ENCODE results near the gene HELZ2.
A peak's percentile ranks its signal among the peaks of the same experiment; 100 is the strongest.

HELZ2 gene

DNA sequence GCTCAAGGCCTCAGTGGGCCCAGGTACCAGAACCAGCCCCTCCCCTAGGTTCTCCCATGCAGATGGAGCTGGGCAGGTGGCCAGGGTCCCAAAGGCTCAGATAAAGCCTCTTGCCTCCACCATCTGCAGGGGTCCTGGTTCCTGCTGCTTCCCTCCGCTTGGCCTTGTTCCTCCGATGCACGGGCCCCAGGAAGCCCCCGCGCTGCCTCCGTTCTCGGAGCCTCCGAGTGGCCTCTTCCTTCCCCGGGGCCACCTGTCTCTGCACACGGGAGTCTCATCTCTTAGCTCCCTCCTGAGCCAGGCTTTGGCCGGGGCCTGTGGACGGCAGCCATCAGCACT, 35.0 kb downstream of the HELZ2 start:
- no peak for DNase-seq (ENCODE audit: low read depth, low spot score)

DNA sequence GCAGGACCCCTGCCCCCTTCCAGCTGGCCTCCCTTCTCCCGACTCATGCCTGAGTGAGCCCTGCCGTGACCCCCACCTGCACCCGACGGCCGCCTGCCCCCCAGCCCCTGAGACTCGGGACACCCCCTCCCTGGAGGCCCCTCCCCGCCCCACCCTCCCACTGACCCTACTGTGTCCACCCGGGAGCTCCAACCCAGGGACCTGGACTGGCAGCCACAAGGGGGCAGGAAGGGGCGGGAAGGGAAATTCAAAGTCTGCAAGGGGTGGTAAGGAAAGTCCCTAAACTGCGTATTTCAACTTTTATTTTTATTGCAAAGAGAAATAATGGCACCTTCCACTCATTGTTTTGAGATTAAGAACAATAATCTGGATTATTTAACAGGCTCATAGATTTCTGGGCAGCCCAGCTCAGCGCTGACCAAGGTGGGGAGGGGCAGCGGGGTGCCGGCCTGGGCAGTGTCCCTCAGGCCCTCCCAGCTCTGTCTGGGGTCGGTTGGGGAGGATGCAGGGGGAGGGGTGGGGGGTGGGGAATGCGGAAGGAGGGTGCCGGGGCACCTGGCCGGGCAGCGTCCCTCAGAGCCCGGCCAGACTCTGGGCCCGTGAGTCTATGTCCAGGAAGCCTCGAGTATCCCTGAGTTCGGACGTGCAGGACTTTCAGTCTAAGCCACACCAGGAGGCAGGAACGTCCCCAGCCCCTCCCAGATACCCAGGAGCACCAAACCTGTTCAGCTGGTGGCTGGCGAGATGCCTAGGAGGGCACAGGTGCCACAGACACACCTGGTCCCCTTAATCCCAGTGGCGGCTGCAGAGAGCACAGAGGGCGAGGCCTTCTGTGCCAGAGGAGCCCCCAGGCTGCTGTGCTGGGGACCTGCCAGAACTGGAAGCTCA, 35.6 kb downstream of the HELZ2 start:
- DNase-seq (ENCODE audit: low read depth, low spot score) = no peak

DNA sequence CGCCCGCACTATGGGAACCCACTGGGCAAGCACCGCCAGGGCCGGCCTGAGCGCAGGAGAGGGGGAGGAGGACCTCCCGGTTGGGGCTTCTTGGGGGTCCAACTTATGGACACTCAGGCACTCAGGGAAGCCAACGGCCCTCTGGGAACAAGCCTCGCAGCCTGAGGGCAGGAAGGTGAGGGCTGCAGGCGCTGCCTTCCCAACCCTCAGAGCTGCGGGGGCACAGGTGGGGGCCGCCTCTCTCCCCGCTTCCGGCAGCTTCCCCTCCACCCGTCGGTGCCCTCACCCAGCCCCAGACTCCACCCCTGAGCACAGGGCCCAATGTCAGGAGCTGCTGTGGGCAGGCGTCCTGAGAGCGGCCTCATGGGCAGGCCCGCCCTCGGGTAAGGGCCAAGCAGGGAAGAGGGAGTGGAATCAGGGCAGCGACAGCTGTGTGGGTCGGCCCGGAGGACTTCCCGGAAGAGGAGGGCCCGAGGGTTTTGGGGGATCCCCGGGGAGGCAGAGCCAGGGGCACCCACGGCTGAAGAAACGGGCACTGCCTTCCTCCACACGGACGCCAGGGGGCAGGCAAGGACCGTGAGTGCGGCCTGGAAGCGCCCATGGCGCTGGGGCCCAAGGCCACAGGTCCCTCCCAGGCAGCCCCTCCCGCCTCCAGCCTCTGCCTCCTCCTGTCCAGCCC, 36.4 kb downstream of the HELZ2 start:
- DNase-seq (ENCODE audit: low read depth, low spot score) = peak; percentile 87

DNA sequence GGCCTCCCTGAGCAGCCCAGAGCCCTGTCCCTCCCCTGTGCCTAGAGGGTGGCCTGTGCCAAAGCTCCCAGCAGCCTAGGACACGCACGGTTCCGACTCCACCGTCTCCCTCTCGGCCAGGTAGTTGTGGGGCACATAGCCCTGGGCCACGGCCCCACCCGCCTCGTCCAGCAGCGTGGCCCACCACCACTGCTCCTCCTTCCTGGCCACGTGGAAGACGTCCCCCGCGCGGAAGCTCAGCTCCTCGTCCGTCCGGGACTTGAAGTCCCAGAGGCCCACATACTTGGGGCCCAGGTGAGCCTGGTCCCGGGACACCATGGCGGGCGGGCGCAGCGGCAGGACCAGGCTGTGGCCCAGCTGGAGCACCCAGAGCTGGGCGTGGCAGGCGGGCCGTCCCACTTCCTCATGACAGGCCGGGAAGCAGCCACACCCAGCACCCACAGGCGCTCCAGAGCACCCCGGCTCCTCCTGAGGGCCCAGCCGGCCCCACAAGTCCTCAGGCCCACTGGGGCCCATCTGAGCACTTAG, 37.0 kb downstream of the HELZ2 start, which contains the start of gene PTK6:
Gene PTK6, minus strand, starts transcription at position 380 of the 528 bp plus-strand sequence. Its CDS starts 62 bp downstream, at position 318.
- DNase-seq (ENCODE audit: low read depth, low spot score) = no peak

DNA sequence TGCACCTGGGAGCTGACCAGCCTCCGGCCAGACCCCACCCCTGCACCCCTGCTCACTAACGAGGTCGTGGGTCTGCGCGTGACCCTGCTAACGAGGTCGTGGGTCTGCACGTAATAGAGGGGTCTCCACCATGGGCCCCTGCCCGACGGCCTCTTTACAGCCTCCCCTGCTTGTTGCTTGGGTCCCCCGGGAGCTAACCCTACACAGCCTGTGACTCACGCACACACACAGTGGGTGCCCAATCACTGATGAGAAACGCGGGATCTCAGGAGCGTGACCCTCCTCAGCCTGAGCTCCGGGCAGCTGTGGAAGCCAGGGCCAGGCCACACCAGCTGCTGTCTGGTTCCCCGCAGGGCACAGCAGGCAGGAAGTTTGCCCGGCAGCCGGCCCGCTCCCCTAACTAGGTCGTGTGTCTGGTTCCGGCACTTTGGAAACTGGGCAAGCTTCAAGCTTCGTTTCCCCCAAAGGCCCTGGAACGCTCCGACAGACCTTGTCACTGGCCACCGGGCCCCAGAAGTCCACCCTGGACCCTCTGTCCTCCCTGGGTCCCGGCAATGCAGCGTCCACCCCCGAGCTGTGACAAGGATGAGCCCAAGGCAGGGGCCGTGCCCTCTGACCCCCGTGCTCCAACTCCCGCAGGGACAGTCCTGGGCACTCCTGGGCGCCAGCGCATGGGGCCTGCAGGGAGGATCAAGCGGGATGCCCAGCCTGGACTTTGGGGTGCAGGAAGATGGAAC, 37.6 kb downstream of the HELZ2 start:
- no peak for DNase-seq (ENCODE audit: low read depth, low spot score)

DNA sequence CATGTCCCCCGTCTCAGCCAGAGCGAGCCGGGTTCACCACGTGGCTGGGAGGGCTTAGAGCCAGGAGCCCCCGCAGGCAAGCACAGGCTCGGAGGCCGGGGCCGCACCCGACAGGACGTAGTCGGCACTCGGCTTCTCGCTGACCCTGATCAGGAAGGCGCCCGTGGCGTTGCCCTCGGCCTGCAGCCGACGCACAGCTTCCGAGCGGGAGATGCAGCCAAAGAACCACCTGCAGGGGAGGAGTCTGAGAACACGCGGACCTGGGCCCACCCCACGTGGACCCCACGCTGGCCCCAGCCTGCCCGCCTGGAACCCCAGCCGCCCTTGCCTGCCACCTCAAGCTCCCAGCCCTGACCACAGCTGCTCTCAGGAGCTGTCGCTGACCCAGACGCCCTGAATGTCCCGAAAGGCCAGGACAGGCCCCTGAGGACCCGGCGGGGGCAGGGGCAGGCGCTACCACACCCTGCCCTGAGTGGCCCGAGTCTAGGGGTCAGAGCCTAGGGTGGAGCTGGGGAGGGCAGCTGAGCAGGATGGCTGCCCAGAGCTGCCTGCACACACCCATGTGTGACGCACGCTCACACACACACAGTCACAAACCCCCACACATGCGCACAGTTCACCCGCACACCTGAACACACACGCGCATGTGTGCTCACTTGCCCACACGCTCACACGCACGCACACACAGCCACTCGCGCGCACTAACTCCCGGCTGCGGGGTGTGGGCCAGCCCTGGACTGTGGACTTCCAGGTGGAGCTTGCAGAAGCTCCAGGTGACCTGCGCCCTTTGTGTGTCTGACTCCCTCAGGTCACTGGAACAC, 39.0 kb downstream of the HELZ2 start:
- no peak for DNase-seq (ENCODE audit: low read depth, low spot score)

DNA sequence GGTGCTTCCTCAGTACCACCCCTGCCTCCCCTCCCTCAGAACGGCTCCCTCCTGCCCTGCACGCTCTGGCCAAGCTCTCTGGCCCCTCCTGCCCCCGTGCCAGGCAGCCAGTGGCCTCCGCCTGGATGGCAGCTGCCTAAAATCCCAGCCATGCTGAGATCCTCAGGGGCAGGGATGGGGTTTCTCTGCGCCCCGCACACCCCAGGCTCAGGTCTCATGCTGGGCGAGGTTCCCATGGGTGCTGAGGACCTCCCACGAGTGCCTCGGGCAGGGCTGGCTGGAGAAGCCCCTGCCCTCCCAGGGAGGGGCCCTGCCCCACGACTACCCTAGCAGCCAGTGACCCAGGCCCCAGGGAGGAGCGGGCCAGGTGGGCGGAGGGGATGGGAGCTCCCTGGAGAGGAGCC, 39.6 kb downstream of the HELZ2 start:
- no peak for DNase-seq (ENCODE audit: low read depth, low spot score)

DNA sequence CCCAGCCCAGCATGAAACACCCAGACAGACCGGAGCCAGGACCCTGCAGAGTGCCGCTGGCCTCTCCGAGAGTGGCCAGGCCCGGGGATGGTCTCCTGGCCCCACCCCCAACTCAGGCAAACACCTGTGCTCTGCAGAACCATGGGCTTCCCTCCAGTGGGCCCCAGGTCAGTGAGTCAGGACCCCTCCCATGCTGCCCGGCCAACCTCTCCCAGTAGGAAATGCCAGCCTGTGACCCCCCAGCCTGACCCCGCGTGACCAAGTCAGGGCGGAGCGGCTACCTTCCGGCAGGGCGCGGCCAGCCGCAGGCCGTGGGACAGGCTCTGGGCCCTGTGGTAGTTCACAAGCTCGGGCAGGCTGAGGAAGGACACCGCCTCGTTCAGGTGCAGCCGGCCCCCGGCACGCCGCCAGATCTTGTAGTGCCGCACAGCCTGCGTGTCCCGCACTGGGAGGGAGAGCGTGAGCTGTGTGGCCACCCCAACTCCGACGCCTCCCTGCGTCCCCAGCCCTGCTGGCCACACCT, 40.1 kb downstream of the HELZ2 start:
- no peak for DNase-seq (ENCODE audit: low read depth, low spot score)

DNA sequence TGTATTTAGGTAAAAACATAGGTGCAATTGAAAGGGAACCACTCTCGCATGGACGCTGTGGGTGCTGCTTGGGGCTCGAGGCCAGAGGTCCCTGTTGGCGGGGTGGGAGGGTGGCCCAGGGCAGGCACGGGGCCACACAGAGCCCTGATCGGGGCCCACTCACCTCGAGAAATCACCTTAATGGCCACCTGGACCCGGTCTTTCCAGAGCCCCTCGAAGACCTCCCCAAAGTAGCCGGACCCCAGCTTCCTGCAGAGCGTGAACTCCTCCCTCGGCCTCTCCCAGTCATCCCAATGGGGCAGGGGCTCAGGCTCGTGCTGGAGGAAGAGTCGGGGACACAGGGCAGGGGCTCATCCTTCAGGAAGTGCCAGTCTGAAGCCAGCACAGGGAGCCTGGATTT, 40.7 kb downstream of the HELZ2 start:
- no peak for DNase-seq (ENCODE audit: low read depth, low spot score)

DNA sequence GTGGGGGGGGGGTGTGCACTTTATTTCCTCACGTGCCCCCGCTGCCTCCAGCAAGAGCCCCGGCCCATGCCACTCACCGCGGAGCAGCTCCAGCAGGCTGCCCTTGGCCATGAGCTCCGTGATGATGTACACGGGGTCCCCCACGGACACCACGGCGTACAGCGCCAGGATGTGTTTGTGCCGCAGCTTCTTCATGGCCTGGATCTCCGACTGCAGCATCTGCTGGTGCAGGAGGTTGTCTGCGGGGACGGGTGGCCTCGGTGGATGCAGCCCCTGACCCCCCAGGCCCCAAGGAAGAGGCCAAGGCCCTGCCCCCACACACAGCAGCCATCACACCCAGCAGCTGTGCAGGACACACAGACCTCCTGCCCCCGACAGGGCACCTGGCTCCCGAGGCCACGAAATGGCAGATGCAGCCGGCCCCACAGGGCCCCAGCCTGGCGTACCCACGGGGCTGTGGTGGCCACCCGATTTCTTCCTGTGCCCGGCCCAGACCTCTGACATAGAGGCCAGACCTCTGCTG, 41.5 kb downstream of the HELZ2 start:
- DNase-seq (ENCODE audit: low read depth, low spot score) = no peak

DNA sequence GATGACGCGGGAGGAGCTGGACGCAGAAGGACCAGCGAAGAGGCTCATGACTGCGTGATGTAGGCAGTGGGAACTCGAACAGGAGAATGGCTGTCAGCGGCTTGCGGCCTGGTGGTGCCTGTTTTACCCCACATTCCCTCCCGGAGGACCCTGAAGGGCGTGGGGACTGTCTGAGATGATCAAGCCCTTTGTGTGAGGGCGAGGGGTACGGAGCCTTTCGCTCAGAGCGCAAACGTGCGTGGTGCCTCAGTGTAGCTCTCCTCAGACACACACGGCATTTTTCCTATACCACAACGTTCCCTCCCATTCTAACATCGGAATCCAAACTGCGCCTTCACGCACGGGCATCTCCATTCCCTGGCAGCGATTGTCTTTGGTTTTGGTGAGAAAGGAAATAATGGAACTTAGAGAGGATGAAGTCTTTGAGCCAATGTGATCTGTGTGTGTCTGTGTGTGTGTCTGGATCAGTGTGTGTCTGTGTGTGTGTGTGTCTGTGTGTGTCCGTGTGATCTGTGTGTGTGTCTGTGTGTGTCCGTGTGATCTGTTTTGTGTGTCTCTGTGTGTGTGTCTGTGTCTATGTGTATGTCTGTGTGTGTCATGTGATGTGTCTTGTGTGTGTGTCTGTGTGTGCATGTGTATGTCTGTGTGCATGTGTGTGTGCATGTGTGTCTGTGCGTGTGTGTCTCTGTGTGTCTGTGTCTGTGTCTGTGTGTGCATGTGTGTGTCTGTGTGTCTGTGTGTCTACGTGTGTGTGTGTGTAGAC, 42.2 kb downstream of the HELZ2 start:
- DNase-seq (ENCODE audit: low read depth, low spot score) = peak; percentile 5

DNA sequence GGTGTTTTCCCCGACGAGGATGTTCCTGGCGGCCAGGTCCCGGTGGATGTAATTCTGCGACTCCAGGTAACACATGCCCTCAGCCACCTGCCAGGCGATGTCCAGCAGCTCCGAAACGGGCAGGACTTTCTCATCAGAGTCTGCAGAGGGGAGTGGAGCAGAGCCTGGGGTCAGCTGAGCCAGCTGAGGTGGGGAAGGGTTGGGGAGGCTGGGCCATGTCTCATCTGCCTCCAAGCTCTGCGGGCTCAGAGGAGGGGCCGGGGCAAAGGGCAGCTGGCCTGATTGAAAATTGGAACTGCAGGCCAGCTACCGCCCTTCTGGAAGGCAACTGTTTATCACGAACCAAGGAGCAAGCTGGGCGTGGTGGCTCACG, 43.3 kb downstream of the HELZ2 start:
- peak; percentile 1 for DNase-seq (ENCODE audit: low read depth, low spot score)

DNA sequence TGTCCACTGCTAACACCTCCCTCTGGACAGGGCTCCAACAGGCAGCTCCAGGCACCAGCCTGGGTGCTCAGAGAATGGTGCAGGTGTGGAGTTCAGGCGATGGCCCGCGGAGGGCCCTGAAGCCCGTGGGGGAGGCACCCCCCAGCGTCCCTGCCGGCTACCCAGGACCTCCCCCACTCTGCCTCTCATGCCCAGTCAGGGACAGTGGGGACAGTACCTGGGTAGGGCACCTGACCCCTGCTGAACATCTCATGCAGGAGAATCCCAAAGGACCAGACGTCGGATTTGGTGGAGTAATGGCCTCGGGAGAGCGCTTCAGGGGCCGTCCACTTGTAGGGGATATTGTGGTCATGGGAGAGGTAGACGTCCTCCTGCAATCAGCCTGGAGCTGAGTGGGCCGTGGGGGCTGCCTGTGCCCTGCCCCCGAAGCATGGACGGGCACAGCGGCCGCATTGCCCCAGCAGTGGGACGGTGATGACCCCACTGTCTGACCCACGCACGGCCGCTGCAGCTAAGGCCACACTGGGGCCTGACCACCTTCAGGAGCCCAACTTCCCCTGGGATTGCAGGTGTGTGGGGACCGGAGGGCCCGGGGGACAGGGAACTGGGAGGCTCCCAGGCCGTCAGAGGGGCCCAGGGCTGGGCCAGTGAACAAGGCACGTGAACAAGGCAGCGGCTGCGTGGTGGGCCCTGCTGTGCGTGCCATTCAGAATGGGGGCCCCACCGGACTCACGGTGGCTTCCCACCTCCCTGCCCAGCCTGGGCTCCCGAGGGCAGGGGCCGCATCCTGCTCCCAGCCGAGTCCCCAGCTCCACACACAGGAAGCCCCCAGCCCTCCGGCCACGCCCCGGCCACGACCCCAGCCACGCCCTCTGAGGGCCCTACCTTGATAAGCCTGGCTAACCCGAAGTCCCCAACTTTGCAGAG, 43.9 kb downstream of the HELZ2 start:
- DNase-seq (ENCODE audit: low read depth, low spot score) = no peak

DNA sequence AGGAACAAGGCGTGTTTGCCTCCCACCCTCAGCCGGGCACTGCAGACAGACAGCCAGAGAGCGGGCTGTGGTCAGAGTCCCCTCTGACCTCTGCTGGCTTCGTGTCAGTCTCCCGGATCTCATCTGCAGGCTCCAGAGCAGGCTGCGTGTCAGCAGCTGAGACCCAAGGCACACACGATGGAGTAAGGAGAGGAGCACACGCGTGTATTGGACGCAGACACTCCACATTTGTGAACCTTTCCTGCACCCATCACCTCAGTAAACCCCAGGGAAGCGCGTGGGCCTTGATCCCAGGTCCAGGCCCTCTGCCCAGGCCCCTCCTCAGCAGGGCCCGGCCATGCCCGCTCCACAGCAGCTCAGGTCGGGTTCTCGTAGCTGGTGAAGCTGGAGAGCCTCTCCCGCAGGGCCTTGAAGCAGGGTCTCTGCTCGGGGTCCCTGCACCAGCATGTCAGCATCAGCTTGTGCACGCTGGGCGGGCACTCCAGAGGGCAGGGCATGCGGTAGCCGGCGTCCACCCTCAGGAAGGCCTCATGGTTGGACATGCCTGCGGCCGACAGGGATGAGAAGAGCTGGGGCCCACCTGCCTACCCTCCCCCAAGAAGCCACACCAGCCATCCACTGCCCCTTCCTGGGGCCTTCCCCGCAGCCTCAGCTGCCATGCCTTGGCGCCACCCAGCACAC, 44.7 kb downstream of the HELZ2 start:
- DNase-seq (ENCODE audit: low read depth, low spot score) = peak; percentile 1

DNA sequence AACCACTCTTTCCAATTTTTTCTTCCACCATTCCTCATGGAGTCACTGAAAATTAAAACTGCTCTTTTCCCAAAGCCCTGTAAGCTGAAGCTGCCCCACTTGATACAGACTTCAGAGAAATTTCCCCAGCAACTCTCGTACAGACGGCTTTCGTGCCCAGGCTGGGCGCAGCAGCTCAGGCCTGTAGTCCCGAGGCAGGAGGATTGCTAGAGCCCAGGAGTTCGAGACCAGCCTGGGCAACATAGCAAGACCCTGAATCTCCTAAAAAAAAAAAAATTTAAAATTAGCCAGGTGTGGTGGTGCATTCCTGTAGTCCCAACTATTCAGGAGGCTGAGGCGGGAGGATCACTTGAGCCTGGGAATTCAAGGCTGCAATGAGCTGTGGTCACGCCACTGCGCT, 46.9 kb downstream of the HELZ2 start:
- DNase-seq (ENCODE audit: low read depth, low spot score) = no peak

DNA sequence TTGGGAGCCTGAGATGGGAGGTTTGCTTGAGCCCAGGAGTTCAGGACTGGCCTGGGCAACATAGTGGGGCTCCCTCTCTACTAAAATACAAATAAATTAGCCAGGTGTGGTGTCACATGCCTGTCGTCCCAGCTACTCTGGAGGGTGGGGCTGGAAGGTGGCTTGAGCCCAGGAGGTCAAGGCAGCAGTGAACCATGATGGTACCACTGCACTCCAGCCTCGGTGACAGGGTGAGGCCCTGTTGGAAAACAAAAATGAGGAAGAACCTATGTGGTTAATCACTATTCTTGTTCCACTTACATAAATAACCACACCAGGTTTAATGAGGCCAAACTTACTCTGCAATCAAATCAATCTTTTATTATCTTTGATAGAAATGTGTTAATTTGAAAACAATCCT, 48.1 kb downstream of the HELZ2 start:
- DNase-seq (ENCODE audit: low read depth, low spot score) = peak; percentile 2

DNA sequence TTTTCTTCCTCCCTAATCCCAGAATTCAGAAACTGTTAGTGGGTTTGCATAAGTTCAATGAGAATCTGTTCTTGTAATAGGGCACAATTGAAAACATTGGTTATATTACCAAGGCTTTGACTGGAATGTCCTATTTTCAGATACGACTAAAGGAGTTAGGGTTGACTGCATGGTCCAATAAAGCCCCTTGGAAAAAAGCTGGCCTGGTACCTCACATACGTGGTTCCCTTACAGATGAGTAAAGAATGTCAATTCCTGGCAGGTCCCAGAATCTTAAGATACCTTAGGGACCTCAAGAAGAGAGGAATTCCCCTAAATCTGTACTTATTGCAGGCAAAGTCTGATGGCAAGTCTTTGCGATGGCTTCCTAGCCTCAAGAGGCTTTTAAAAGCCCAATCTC, 48.9 kb downstream of the HELZ2 start:
- DNase-seq (ENCODE audit: low read depth, low spot score) = no peak
